HG03196 (cell line): ENCODE measurements around the gene FBXO15.

Source experiments
- ATAC-seq: cut with Tn5 transposase; IDR thresholded peaks from one replicate; pipeline ENCODE4 v1.9.1; 2021; ENCODE audit not compliant: unreplicated experiment

The FBXO15 gene, protein sequence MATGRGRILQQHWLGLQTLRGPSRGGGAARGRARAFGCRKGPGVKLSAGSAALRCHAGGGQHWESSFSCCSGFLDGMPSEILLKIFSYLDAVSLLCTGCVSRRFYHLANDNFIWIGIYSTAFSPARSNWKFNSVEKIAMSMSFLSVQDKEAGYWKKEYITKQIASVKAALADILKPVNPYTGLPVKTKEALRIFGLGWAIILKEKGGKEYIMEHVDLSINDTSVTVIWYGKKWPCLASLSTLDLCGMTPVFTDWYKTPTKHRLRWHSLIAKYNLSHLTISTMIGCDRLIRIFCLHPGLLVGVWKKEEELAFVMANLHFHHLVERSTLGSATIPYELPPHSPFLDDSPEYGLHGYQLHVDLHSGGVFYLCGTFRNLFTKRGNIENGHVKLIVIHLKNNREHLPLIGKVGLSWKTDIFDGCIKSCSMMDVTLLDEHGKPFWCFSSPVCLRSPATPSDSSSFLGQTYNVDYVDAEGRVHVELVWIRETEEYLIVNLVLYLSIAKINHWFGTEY

DNA sequence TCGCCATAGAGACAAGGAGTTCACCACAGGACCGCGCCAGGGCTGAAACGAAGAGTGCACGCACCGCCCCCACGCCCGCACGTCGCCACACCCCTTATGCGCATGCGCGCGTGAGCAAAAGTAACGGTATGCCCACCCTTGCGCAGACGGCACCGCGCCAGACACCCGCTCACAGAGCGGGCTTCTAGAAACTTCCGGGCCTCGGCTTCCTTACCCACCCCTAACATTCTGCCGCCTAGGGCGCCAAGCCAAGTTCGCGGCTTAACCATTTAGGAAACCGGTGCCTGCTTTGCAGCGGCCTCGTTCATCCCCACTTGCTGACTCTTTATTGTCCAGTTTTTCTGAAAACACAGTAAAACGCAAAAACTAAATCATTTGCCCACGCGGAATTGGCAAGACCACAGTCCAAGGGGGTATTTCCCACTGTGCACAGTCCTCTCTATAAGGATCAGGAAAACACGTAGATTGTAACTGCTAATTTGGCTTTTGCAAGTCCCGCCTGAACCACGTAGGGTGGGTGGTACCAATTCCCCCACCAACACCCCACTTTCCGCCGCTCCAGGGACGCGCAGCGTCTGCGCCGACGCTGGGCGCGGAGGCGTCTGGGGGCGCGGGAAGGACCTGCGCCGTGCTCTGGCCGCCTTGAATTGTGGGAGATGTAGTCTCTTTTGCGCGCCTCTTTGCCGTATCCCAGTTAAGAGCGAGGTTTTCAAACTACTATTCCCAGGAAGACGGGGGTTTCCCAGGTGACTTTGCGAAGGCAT, at the start of gene FBXO15, which contains the start of gene TIMM21:
Gene FBXO15, minus strand, starts transcription at position 56 of the 764 bp plus-strand sequence. Its CDS starts 49 bp downstream, at position 7.
Gene TIMM21, plus strand, starts transcription at position 745 of the 764 bp plus-strand sequence. CDS start 286 bp downstream, outside the sequence.
- peak; percentile 94 for ATAC-seq

DNA sequence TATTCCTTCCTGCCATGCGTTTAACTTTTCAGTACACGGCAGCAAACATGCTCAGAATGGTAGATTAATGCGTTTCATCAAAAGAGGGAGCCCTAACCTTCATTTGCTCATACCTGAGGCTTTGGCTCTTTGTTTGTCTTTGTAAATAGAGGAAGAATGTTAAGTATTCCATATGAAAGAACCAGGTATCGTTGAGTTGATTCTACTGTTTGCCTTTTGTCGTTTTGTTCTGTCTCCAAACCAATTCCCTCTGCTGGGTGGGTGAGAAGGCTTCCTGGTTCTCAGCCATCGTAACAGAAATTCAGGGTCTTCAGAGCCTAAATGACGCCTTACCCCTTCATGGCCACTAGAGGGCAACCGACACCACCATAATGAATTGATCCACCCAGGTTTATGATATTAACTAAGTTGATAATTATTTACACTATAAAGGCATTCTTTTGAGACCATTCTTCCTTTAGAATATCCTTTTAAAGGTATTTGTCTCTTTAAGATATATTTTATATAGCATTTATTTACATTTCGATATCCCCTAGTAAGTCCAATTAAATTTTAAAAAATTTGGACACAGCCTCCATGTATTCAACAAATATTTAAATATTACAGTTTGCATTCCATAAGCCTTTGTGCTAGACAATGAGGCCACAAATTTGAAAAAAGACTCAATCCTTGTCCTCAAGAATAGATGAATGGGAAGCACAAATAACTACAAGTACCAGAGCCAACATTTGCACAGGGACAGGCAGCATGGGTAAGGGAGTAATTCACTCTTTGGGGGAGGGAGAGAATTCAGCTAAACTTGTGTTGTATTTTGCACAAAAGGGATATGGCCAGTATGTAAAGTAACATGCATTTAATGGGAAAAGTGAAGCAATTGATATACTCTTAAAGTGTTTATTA, 48.8 kb upstream of the FBXO15 start:
- ATAC-seq, result peak; percentile 85

DNA sequence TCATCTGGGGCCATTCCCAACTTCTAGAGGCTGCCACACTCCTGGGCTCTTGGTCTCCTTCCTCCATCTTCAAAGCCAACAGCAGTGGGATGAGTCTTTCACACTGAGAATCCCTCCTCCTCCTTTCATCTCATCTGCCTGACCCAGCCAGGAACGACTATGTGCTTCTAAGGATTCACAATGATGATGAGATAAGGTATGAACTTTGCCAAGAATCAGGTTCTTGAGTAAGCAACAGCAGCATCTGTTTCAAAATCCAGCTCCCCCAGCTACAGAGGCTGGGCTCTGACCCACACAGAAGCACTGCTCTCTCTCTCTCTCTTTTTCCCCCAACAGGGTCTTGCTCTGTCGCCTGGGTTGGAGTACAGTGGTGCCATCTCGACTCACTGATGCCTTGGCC, 47.1 kb upstream of the FBXO15 start:
- ATAC-seq, result no peak

DNA sequence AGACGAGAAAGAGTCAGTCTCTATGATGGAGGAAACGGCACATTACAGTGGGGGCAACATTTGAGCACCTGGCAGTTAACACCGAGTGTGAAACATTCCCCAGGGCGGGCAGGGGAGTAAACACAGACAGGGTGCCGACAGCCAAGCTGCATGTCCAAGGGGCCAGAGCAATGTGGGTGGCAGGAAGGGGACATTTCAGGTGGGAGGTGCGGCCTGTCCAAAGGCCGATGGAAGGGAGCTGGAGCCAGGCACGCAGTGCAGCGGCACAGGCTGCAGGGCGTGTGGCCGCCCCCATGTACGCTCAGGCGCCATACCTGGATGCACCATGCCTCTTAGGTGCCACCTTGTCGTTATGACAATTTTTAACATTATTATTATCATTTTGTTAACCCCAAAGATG, 43.9 kb upstream of the FBXO15 start:
- ATAC-seq, result no peak

DNA sequence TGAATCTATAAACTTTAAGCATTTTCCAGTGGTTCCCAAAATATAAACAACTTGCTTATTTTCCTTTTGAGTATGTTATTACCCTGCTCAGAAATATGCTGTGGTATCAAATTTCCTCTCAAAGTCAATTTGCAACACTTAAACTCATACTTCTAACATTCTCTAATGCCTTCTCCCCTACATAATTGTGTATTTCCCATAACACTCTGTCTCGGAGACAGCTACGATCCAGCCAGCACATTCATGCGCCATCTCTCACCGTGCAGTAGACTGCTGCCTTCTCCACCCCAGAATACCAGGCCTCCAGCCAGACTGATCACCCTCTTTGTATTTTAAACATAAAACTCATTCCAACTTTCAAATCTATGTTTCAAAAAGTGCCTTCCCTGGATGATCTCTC, 42.5 kb upstream of the FBXO15 start:
- ATAC-seq, result no peak

DNA sequence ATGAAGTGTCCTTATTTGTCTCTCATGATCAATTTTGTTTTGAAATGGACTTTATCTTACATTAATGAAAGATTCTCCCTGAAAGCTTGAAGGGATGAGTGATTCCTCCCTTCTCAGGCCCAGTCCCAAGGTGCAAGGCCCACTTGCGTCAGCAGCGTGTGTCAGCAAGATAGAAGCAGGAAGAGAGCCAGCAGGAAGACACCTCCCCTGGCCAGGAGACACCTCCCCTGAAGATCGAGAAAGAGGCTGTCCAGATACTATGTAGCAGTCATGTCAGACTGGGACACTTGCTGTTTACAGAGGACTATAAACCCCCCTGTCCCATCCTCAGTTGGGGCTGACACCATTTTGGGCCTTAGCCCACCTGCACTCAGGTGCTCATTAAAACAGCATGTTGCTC, 39.0 kb upstream of the FBXO15 start:
- ATAC-seq, result no peak

DNA sequence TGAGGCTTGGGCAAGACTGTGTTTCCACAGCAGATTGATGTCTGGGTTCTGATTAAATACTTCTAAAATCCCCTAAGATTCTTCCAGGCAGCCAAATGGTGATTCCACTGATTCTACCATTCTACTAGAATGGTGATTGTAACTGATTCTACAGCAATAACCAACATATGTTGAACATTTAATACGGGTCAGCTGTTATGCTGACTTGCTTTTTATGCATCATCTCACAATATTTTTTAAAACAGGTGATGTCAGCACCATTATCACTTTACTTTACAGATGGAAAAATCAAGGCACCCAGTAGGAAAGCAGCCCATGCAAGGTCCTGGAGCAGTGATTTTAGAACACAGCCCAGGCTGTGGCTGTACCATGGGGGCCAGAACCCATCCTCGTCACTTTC, 38.2 kb upstream of the FBXO15 start:
- no peak for ATAC-seq

DNA sequence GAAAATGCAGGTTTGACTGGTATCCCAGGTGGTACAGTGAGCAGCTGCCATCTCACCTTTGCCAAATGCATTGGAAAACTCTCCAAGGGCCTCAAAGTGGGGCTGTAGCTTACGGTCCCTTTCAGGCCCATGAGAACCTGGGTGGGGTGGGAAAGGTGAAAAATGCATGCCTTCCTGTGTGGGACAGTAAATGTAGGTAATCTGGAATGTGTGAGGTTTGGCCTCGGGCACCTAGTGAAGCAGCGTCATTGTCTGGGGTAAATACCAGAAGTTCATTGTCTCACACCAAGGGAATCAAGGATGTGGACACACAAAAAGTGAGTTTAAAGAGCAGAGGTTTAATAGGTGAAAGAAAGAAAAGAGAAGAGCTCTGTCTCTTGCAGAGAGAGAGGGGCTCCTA, 37.2 kb upstream of the FBXO15 start:
- ATAC-seq, result no peak

DNA sequence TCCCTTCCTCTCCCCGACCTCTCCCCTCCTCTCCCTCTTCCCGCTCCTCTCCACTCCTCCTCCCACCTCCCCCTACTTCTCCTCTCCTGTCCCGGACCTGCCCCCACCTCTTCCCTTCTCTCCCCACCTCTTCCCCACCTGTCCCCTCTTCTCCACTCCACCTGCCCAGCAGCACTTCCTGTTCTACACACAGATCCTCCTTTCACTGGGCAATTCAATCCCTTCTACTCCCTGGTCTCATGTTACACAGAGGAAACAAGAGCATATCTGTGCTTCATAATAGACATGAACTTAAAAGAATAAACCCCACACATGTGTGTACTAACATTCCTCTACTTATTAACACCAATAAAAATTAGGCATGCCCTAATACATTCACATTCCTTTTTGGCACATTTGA, 35.5 kb upstream of the FBXO15 start:
- no peak for ATAC-seq

DNA sequence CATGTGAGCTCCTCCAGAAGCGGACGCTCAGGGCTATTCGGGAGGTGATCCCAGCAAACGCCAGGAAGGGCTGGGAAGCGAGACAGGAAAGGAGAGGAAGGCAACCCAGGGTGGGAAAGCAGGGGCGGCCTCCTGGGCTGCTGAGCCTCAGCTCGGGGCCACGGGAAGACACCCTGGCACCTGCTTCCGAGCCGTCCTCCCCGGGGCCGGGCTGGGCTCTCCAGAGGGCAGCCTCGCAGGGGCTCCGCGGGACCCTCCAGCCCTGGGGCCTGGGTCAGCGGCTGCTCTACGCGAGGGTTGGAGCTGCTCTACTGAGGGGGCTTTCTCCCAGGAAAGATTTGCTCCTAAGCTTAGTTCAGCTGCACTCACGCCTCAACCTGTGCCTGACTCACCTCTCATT, 34.7 kb upstream of the FBXO15 start:
- ATAC-seq, result no peak

DNA sequence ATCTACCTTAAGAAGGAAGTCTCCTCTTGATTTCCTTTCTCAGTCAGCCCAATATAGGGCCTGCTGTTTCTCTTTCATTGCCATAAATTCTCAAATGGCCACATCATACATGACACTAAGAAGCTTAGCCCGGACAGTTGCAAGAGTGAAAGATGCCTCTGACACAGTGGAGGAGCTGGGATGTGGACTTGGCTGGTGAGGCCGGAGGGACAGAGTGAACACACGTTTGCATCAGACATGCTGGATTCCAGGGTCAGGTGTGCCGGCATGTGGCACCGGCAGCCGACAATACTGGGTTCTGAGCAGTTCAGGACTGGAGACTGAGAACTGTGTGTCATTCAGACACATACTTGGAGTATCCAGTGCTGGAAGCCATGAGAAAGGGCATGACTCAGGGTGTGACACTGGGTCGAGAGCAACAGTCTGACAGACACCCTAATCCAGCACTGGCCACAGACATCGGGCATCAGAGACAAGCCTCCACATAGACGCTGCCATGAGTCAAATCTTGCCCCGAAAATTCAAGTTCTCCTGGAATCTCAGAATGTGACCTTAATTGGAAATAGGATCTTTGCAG, 32.1 kb upstream of the FBXO15 start:
- ATAC-seq, result no peak

DNA sequence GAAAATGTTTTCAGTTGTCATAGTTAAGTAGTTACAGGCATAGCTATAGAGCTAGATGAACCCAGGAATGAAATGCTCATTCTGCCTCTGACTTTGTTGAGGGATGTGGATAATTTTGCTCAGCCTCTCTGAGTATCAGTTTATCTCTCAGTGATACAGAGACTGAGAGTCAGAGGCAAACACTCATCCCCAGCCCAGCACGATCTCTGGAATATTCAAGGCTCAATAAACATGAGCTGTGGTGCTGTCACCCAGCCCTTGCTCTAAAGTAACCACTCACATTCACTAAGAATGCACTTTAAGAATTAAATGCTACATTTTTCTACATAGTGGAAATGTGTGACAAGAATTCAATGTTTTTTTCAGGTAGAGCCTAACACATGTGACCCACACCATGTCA, 31.2 kb upstream of the FBXO15 start:
- no peak for ATAC-seq

DNA sequence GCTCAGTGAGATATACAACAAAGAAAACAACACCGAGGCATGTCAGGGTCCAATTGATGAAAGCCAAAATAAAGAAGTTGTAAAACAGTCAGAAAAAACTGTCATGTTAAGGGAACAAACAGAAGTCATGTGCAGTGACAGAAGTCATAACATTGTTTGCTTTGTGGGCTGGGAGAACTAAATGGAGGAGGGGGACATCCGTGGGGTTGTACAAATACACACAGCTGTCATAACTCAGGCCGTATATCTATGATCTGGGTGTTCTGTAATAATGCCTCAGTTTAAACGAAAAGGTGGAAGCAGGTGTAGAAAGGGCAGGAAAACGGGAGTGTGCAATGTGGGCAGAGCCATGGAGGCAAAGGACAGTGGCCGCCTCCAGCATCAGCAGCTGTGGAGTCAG, 28.0 kb upstream of the FBXO15 start:
- ATAC-seq, result no peak

DNA sequence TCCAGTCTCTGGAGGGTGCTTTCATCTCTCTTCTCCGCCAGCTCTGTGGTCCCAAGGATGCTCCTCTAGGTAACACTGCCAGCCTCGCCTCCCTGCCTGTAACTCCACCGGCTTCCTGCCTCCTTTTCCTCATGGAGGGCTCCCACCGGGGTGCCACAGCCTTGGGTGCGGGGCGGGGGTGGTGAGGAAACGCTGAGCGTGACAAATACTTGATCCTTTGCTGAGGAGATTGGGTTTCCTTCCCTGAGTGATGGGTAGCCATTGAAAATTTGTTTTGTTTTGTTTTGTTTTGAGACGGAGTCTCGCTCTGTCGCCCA, 25.8 kb upstream of the FBXO15 start:
- no peak for ATAC-seq

DNA sequence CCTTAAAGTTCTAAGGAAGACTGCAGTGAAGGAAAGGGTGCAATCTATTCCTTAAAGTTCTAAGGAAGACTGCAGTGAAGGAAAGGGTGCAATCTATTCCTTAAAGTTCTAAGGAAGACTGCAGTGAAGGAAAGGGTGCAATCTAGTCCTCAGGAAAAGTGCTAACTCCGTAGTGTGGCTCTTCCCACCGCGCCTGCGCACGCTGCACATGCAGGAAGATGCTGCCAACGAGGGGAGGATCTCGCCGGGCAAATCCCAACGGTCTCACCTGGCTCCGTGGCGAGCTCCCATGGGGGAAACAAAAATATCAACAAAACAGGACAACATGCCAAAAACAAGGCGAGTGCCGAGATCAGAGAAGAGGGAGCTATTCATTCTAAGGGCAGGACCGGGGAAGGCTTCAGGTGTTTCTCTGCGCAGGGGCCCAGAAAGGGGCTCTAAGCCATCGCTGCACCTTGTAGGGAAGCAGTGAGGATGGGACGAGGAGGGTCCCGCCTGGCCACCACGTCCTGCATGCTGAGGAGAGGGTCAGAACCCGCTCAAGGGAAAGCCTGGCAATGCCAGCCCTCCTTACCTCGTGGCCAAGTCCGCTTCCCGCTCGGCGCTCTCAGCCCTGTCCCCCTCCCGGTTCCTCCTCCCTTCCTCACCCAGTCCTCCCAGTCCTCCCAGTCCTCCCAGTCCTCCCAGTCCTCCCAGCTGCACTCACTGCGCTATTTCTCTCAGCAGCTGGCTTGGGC, 25.2 kb upstream of the FBXO15 start:
- ATAC-seq, result no peak

DNA sequence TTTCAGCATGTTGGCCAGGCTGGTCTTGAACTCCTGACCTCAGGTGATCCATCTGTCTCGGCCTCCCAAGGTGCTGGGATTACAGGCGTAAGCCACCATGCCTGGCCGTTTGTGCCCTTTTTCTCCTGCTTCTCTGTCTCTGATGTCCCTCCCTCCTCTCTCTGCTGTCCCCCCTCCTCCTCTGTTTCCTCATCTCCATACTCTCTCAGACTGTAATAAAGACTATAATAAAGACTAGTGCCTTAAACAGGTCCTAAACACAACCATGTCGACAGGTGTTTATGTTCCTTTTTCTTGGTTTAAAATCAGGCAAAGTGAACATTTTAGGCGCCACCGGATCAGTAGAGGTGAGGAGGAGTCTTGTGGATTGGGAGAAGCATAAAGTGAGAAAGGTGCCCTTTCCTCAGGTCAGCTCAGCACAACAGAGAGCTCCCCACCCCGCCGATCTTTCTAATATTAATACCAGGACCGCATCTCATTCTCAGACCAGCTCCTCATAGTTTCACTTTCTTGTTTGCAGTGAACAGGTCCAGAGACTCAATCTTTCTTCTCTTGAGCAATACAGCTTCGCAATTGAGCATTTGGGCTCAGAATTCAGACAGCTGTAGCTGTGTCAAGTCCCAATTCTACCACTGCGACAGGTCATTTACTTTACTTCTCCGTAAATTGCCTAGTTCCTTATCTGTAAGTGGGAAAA, 24.4 kb upstream of the FBXO15 start:
- peak; percentile 87 for ATAC-seq

DNA sequence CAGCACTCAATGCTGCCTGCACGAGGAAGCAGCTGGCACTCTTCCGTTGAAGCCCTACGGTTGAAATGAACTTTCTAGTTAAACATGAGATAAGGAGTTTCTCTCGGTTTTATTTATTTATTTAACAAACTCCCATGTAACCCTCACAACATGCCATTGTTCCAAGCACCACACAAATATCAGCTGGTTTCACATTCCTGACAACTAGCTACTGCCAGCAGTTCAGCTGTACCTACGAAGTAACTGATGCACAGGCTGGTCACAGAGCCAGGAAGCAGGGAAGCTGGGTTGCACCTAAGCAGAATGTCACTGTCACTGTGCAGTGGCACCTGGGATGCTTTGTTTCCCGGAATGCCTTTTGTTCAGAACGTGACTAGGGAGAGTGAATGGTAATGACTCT, 18.8 kb upstream of the FBXO15 start:
- no peak for ATAC-seq

DNA sequence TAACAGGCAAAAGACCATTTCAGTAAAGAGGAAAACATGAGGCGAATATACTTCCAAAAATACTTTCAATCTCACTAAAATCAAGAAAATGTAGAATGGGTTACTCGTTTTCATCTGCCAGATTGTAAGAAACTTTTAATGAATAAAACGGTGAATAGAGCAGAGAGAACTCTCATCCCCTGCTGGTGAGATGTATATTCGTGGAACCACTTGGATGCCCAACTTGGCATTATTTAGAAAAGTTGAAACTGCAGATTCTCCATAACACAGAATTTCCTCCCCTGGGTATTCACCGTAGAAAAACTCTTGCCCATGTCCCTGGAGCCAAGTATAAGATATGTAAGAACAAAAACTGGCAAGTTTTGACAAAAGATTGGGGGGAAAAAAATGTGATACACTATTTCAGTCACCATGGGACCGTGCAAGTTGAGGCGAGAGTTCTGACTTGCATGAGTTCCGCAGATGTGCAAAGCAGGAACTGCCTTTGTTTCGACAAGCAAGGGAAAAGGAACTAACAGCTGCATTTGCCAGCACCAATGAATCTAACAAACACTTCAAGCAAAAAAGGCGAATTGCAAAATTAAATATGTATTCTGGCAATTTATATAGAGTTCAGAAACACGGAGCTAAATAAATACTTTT, 15.5 kb upstream of the FBXO15 start:
- no peak for ATAC-seq

DNA sequence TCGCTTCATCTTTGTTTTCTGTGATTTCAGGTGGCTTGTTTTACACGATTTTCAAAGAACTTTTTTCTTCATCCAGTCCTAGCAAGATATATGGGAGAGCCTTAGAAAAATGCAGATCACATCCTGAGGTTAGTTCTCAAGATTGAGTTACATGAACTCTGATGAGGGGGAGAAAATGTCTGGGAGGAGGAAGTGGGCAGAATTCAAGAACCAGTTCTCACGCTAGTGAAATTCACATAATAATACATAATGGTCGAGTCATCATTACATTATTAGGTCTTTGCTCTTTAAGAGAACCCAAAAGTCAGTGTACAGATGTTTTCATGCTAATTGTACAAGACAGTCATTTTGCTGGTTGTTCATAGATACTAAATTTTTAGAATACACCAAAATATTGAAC, 7.6 kb upstream of the FBXO15 start:
- ATAC-seq, result no peak
